ENCODE data around the gene KAZALD1. TPM values are rescaled to one million over a fixed set of nuclear protein-coding genes. Genes with fewer than 3 reads are reported as not detected.

KAZALD1 gene
- total RNA-seq, 1 experiment from 2014 or later = 12.5 TPM

DNA sequence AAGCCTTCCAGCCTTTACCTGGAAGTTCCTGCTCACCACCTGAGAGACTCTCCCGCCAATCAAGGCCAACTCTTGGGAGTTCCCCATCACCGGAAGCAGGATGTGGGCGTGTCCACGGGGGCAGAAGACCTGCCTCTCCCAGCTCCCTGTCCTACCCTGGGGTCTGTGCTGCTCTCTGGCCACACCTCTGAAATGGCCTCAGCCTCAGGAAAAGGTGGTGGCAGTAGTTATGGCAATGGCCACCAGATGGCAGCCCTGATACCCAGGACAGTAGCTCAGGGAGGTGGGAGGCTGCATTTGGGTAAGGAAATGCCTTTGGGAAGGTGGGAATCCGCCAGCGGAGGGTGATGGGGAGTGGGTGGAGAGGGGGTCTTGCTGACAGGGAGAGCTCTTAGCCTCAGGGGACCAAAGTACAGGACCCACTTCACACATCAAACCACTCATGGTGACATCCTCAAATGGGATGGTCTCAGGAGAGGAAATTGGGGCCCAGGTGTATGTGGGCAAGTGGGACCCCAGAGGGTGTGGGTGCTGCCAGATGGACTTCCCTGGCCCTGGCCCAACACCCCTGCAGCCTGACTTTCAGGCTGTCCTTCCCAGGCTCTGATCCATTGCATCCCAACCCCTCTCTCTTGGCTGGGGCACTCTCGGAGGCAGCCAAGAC is 33.9 kb downstream of the KAZALD1 start:
- no peak overlapping the region for H3K4me3 ChIP-seq (ENCODE audit: low read depth, low read length, poor library complexity, severe bottlenecking)
- no TSS peak for BruUV-seq (replicated peaks)
- H3K4me1 ChIP-seq (ENCODE audit: insufficient read depth, low read length, poor library complexity, severe bottlenecking) = no peaks in the 10 kb centered on the region
- peak; percentile 82 for DNase-seq (ENCODE audit: low spot score)
- no peaks in the 10 kb centered on the region for H3K36me3 ChIP-seq (ENCODE audit: insufficient read depth, low read length, poor library complexity, severe bottlenecking)
- no peak overlapping the region for H3K27ac ChIP-seq (ENCODE audit: low read depth, low read length, poor library complexity, severe bottlenecking)
- no peaks in the 10 kb centered on the region for H3K9me3 ChIP-seq (ENCODE audit: low read depth, low read length, poor library complexity, severe bottlenecking)
- peaks cover 13% of the 10 kb centered on the region for H3K27me3 ChIP-seq (replicated peaks; ENCODE audit: insufficient read depth, low read depth, low read length, poor library complexity)
- intact Hi-C loops (cut with micrococcal nuclease; ENCODE audit: unreplicated experiment) = loop anchor here (1.0 kb wide), 1 partner anchor 47 kb away; no protein-coding TSS in a partner anchor
- TF ChIP-seq CTCF (conservative IDR thresholded peaks at IDR 0.05; ENCODE audit: low read depth, low read length) (peak; percentile 88), EZH2 (IDR thresholded peaks at IDR 0.05; ENCODE audit: borderline replicate concordance, low read depth, low read length, poor library complexity, severe bottlenecking) (no peak)
- CTCF ChIA-PET = interaction anchor here (0.5 to 7.2 kb wide), 13 partner anchors 9 to 70 kb away, joined by 3 to 106 read pairs (median 3); no protein-coding TSS in a partner anchor
- POLR2A ChIA-PET (ENCODE audit: low non-redundant PET) = no interaction called here

DNA sequence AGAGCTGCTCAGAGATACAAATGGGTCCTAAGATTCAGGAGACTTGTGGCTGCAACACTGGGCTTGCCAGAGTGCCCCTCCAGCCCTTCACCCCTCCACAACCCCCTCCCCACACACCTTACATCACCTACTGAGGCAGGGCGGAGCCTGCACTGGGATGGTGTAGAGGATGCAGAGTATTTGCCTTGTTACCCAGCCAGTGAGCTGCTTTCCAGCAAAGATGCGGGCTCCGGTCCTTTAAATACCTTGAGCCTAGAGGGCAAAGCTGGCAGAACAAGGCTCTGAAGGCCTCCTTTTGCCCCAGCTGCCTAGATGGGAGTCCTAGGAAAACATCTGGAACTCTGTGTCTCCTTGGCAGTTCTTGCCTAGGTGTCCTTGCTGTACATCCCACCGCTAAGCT is 34.6 kb downstream of the KAZALD1 start:
- Histone ChIP-seq H3K4me1 (ENCODE audit: insufficient read depth, low read length, poor library complexity, severe bottlenecking) (no peaks in the 10 kb centered on the region), H3K27me3 (replicated peaks; ENCODE audit: insufficient read depth, low read depth, low read length, poor library complexity) (peaks cover 17% of the 10 kb centered on the region), H3K36me3 (ENCODE audit: insufficient read depth, low read length, poor library complexity, severe bottlenecking) (no peaks in the 10 kb centered on the region), H3K27ac (ENCODE audit: low read depth, low read length, poor library complexity, severe bottlenecking) (no peak overlapping the region), H3K9me3 (ENCODE audit: low read depth, low read length, poor library complexity, severe bottlenecking) (no peaks in the 10 kb centered on the region), H3K4me3 (ENCODE audit: low read depth, low read length, poor library complexity, severe bottlenecking) (no peak overlapping the region)
- intact Hi-C loops (cut with micrococcal nuclease; ENCODE audit: unreplicated experiment) = no loop called here
- POLR2A ChIA-PET (ENCODE audit: low non-redundant PET) = no interaction called here
- no TSS peak for BruUV-seq (replicated peaks)
- no peak for DNase-seq (ENCODE audit: low spot score)
- no peak for TF ChIP-seq EZH2 (IDR thresholded peaks at IDR 0.05; ENCODE audit: borderline replicate concordance, low read depth, low read length, poor library complexity, severe bottlenecking)
- no peak for TF ChIP-seq CTCF (conservative IDR thresholded peaks at IDR 0.05; ENCODE audit: low read depth, low read length)
- CTCF ChIA-PET = interaction anchor here (0.5 to 7.2 kb wide), 4 partner anchors 10 to 57 kb away, joined by 3 to 106 read pairs (median 4); no protein-coding TSS in a partner anchor

GRCh38 chr10:101097881-101098280 is 36.1 kb downstream of the KAZALD1 start:
- peaks cover 15% of the 10 kb centered on the region for H3K27me3 ChIP-seq (replicated peaks; ENCODE audit: insufficient read depth, low read depth, low read length, poor library complexity)
- CTCF ChIA-PET = interaction anchor here (7.2 kb wide), 1 partner anchor 43 kb away, joined by 106 read pairs; no protein-coding TSS in a partner anchor

More at GRCh38 chr10:101097881-101098280, 36.1 kb downstream of the KAZALD1 start:
- Histone ChIP-seq H3K4me1 (ENCODE audit: insufficient read depth, low read length, poor library complexity, severe bottlenecking) (no peaks in the 10 kb centered on the region), H3K4me3 (ENCODE audit: low read depth, low read length, poor library complexity, severe bottlenecking) (no peak overlapping the region), H3K36me3 (ENCODE audit: insufficient read depth, low read length, poor library complexity, severe bottlenecking) (no peaks in the 10 kb centered on the region), H3K9me3 (ENCODE audit: low read depth, low read length, poor library complexity, severe bottlenecking) (no peaks in the 10 kb centered on the region), H3K27ac (ENCODE audit: low read depth, low read length, poor library complexity, severe bottlenecking) (no peak overlapping the region)
- no TSS peak for BruUV-seq (replicated peaks)
- DNase-seq (ENCODE audit: low spot score) = no peak
- POLR2A ChIA-PET (ENCODE audit: low non-redundant PET) = no interaction called here
- intact Hi-C loops (cut with micrococcal nuclease; ENCODE audit: unreplicated experiment) = no loop called here
- TF ChIP-seq EZH2 (IDR thresholded peaks at IDR 0.05; ENCODE audit: borderline replicate concordance, low read depth, low read length, poor library complexity, severe bottlenecking) = no peak
- no peak for TF ChIP-seq CTCF (conservative IDR thresholded peaks at IDR 0.05; ENCODE audit: low read depth, low read length)

Measured in A673 (cell line).